Mesothelial cell of epicardium (in vitro differentiated cells): ENCODE data around the gene EDIL3. TPM values are rescaled to one million over a fixed set of nuclear protein-coding genes. Genes with fewer than 3 reads are reported as not detected.

Source experiments
- DNase-seq, 2 experiments: peaks; one replicate each; pipeline ENCODE4 v3.0.0; 2021; ENCODE audit warnings: low spot score in 2 of 2; ENCODE audit not compliant: unreplicated experiment in 2 of 2
- H3K27ac Mint-ChIP-seq: 2 replicates; pipeline ENCODE4 v1.8.0; 2021; ENCODE audit warnings: mixed read lengths
- H3K27me3 Mint-ChIP-seq: 2 replicates; pipeline ENCODE4 v1.8.0; 2021; ENCODE audit warnings: low read depth, mixed read lengths
- H3K36me3 Mint-ChIP-seq: 2 replicates; pipeline ENCODE4 v1.8.0; 2021; ENCODE audit warnings: mixed read lengths
- H3K4me1 Mint-ChIP-seq: 2 replicates; pipeline ENCODE4 v1.8.0; 2021; ENCODE audit warnings: mixed read lengths
- H3K4me3 Mint-ChIP-seq: 2 replicates; pipeline ENCODE4 v1.8.0; 2021; ENCODE audit warnings: mild to moderate bottlenecking, moderate library complexity, mixed read lengths
- H3K9me3 Mint-ChIP-seq: 2 replicates; pipeline ENCODE4 v1.8.0; 2021; ENCODE audit warnings: mixed read lengths
- CTCF ChIP-seq: fragments of 200-600 bp; sonication (generic); IDR thresholded peaks from one replicate; pipeline ENCODE4 v1.5.0; 2021; ENCODE audit warnings: antibody characterized with exemption; ENCODE audit not compliant: unreplicated experiment
- total RNA-seq: library from RNA; stranded (reverse); gene quantifications from 3 replicates; pipeline ENCODE4 v1.2.1, GENCODE V29; 2021

EDIL3 gene
- total RNA-seq, 1 donor from 2014 or later: 51.3 TPM

- DNase-seq: no peak
- Mint-ChIP-seq H3K9me3 (no peaks in the 10 kb centered on the region), H3K27ac (no peak overlapping the region), H3K27me3 (no peaks in the 10 kb centered on the region), H3K4me1 (peaks cover 10% of the 10 kb centered on the region), H3K4me3 (no peak overlapping the region), H3K36me3 (no peaks in the 10 kb centered on the region)
- no peak for TF ChIP-seq CTCF
Observed at GRCh38 chr5:84017523-84018172, 367.0 kb downstream of the EDIL3 start.

GRCh38 chr5:84016085-84016484 lies 368.6 kb downstream of the EDIL3 start:
- no peak for TF ChIP-seq CTCF
- Mint-ChIP-seq H3K4me1 (peaks cover 10% of the 10 kb centered on the region), H3K27me3 (no peaks in the 10 kb centered on the region), H3K4me3 (no peak overlapping the region), H3K9me3 (no peaks in the 10 kb centered on the region), H3K27ac (peak overlapping the region; percentile 40), H3K36me3 (no peaks in the 10 kb centered on the region)
- DNase-seq: no peak

GRCh38 chr5:84014966-84015365 lies 369.7 kb downstream of the EDIL3 start:
- Mint-ChIP-seq H3K36me3 (no peaks in the 10 kb centered on the region), H3K27me3 (no peaks in the 10 kb centered on the region), H3K4me1 (peaks cover 10% of the 10 kb centered on the region), H3K9me3 (no peaks in the 10 kb centered on the region), H3K4me3 (no peak overlapping the region), H3K27ac (no peak overlapping the region)
- DNase-seq: no peak
- no peak for TF ChIP-seq CTCF

GRCh38 chr5:83993803-83994202 lies 390.9 kb downstream of the EDIL3 start:
- H3K4me1 Mint-ChIP-seq: peaks cover 7% of the 10 kb centered on the region
- DNase-seq: no peak
- no peak overlapping the region for H3K27ac Mint-ChIP-seq
- no peak for TF ChIP-seq CTCF
- peaks cover 6% of the 10 kb centered on the region for H3K36me3 Mint-ChIP-seq
- H3K9me3 Mint-ChIP-seq: peaks cover 4% of the 10 kb centered on the region
- no peak overlapping the region for H3K4me3 Mint-ChIP-seq
- H3K27me3 Mint-ChIP-seq: no peaks in the 10 kb centered on the region

- no peak for TF ChIP-seq CTCF
- Mint-ChIP-seq H3K4me1 (peaks cover 9% of the 10 kb centered on the region), H3K4me3 (no peak overlapping the region), H3K27me3 (no peaks in the 10 kb centered on the region), H3K27ac (no peak overlapping the region), H3K9me3 (no peaks in the 10 kb centered on the region), H3K36me3 (no peaks in the 10 kb centered on the region)
- DNase-seq: no peak
Observed at GRCh38 chr5:83991566-83992224, 393.0 kb downstream of the EDIL3 start.
